Natural killer cell (primary cell): Measurements from ENCODE around the gene RGSL1. TPM values are rescaled to one million over a fixed set of nuclear protein-coding genes. Genes with fewer than 3 reads are reported as not detected.
A peak's percentile ranks its signal among the peaks of the same experiment; 100 is the strongest.

Source experiments
- ATAC-seq, 3 donors: fragments of 150-1000 bp in 2 of 3; fragments of 200-7000 bp in 1 of 3; cut with Tn5 transposase; 1 replicate in 1 of 3; 2 replicates in 2 of 3; pipeline ENCODE4 v1.10.0; 2021; ENCODE audit warnings: mild to moderate bottlenecking in 2 of 3, moderate library complexity in 2 of 3
- DNase-seq, 2 donors: peaks; one replicate each; pipeline versions ENCODE4 v3.0.0 to v3.0.0-alpha.2; 2013 to 2021; ENCODE audit warnings: mixed read lengths in 1 of 2
- H3K27ac ChIP-seq: one replicate; pipeline ENCODE4 v1.5.1; 2013; ENCODE audit warnings: mild to moderate bottlenecking, low read length
- H3K27me3 ChIP-seq: one replicate; pipeline ENCODE4 v1.6.1; 2013; ENCODE audit warnings: low read length; ENCODE audit not compliant: control insufficient read depth, insufficient read depth
- H3K36me3 ChIP-seq: one replicate; pipeline ENCODE4 v1.6.1; 2013; ENCODE audit warnings: low read length; ENCODE audit not compliant: control insufficient read depth, insufficient read depth
- H3K4me1 ChIP-seq: one replicate; pipeline ENCODE4 v1.6.1; 2013; ENCODE audit warnings: low read length; ENCODE audit not compliant: control insufficient read depth, insufficient read depth
- H3K4me3 ChIP-seq: one replicate; pipeline ENCODE4 v1.5.1; 2013; ENCODE audit warnings: low read length
- H3K9me3 ChIP-seq: one replicate; pipeline ENCODE4 v1.6.1; 2013; ENCODE audit warnings: low read length; ENCODE audit not compliant: control insufficient read depth, insufficient read depth
- H3K27ac Mint-ChIP-seq, 2 donors: one replicate each; pipeline ENCODE4 v1.8.0; 2022; ENCODE audit warnings: mild to moderate bottlenecking in 2 of 2, mixed read lengths in 2 of 2, moderate library complexity in 1 of 2
- H3K27me3 Mint-ChIP-seq, 2 donors: one replicate each; pipeline ENCODE4 v1.8.0; 2022; ENCODE audit warnings: low read depth in 2 of 2, mixed read lengths in 2 of 2
- H3K36me3 Mint-ChIP-seq: one replicate; pipeline ENCODE4 v1.8.0; 2022; ENCODE audit warnings: mixed read lengths
- H3K4me1 Mint-ChIP-seq, 2 donors: one replicate each; pipeline ENCODE4 v1.8.0; 2022; ENCODE audit warnings: mixed read lengths in 2 of 2
- H3K4me3 Mint-ChIP-seq: one replicate; pipeline ENCODE4 v1.8.0; 2022; ENCODE audit warnings: mild to moderate bottlenecking, moderate library complexity, mixed read lengths
- H3K9me3 Mint-ChIP-seq, 2 donors: one replicate each; pipeline ENCODE4 v1.8.0; 2022; ENCODE audit warnings: mixed read lengths in 2 of 2
- CTCF ChIP-seq: fragments of 200-600 bp; IDR thresholded peaks from one replicate; pipeline ENCODE4 v1.8.0; 2022; ENCODE audit warnings: antibody characterized with exemption
- WGBS: methylation state at CpG from one replicate; pipeline ENCODE4 v1.1.7; 2013; ENCODE audit warnings: missing lambda C conversion rate; ENCODE audit not compliant: insufficient coverage; 5-methylcytosine and 5-hydroxymethylcytosine counted together
- intact Hi-C: fragments of 100-400 bp; cut with micrococcal nuclease; formaldehyde crosslinking; loops from one replicate; pipeline ENCODE4 v1.14.2; 2022
- total RNA-seq, 4 donors: library from RNA; stranded (reverse); fragments of 120-200 nt in 1 of 4; gene quantifications; one replicate each; pipeline versions ENCODE4 v1.2.3 to v1.2.4, GENCODE V29; 2013 to 2022

RGSL1 gene
- total RNA-seq, 3 donors from 2014 or later (not counting 1 experiment from before 2014, with no cell fraction given) = not detected

GRCh38 chr1:182600745-182601415, 150.9 kb downstream of the RGSL1 start:
- TF ChIP-seq CTCF = no peak
- H3K27me3 Mint-ChIP-seq = peaks cover 0 to 21% of the 10 kb centered on the region in 2 donors
- H3K4me3 ChIP-seq = no peak overlapping the region
- H3K4me1 Mint-ChIP-seq = peaks cover 15 to 16% of the 10 kb centered on the region in 2 donors
- no peak overlapping the region for H3K27ac Mint-ChIP-seq
- H3K36me3 ChIP-seq = no peaks in the 10 kb centered on the region
- WGBS = 66% methylated on average over 5 of the region's 5 CpGs
- no peaks in the 10 kb centered on the region for H3K9me3 ChIP-seq
- ATAC-seq = no peak
- H3K4me3 Mint-ChIP-seq = no peak overlapping the region
- H3K27ac ChIP-seq = no peak overlapping the region
- peaks cover 18% of the 10 kb centered on the region for H3K4me1 ChIP-seq
- no peaks in the 10 kb centered on the region for H3K36me3 Mint-ChIP-seq
- intact Hi-C loops = loop anchor here (1.0 to 5.0 kb wide), 3 partner anchors 61 to 236 kb away; partner anchors contain the start of gene DHX9
- no peak for DNase-seq
- H3K27me3 ChIP-seq = peaks cover 11% of the 10 kb centered on the region
- no peaks in the 10 kb centered on the region for H3K9me3 Mint-ChIP-seq

GRCh38 chr1:182601416-182601786, 151.5 kb downstream of the RGSL1 start:
- no peaks in the 10 kb centered on the region for H3K9me3 ChIP-seq
- 28% methylated on average over 6 of the region's 6 CpGs for WGBS
- no peaks in the 10 kb centered on the region for H3K36me3 ChIP-seq
- peak; percentile 85 for TF ChIP-seq CTCF
- no peak overlapping the region for H3K4me3 ChIP-seq
- H3K4me1 ChIP-seq = peaks cover 18% of the 10 kb centered on the region
- DNase-seq (peak; percentile 47 to 91), ATAC-seq (peak; percentile 32 to 55 (median 41))
- no peaks in the 10 kb centered on the region for H3K9me3 Mint-ChIP-seq
- H3K4me3 Mint-ChIP-seq = no peak overlapping the region
- H3K27ac Mint-ChIP-seq = no peak overlapping the region
- no peak overlapping the region for H3K27ac ChIP-seq
- intact Hi-C loops = loop anchor here (1.0 to 5.0 kb wide), 3 partner anchors 61 to 236 kb away; partner anchors contain the start of gene DHX9
- peaks cover 12% of the 10 kb centered on the region for H3K27me3 ChIP-seq
- peaks cover 15 to 16% of the 10 kb centered on the region in 2 donors for H3K4me1 Mint-ChIP-seq
- H3K27me3 Mint-ChIP-seq = peaks cover 0 to 18% of the 10 kb centered on the region in 2 donors
- H3K36me3 Mint-ChIP-seq = no peaks in the 10 kb centered on the region

GRCh38 chr1:182601913-182602312, 152.0 kb downstream of the RGSL1 start:
- no peak overlapping the region for H3K27ac Mint-ChIP-seq
- H3K4me3 Mint-ChIP-seq = no peak overlapping the region
- DNase-seq (no peak), ATAC-seq (no peak)
- Histone ChIP-seq H3K9me3 (no peaks in the 10 kb centered on the region), H3K27ac (no peak overlapping the region), H3K27me3 (peaks cover 12% of the 10 kb centered on the region), H3K36me3 (no peaks in the 10 kb centered on the region), H3K4me3 (no peak overlapping the region), H3K4me1 (peaks cover 18% of the 10 kb centered on the region)
- no peak for TF ChIP-seq CTCF
- 84% methylated on average over 4 of the region's 4 CpGs for WGBS
- H3K36me3 Mint-ChIP-seq = no peaks in the 10 kb centered on the region
- H3K9me3 Mint-ChIP-seq = no peaks in the 10 kb centered on the region
- H3K27me3 Mint-ChIP-seq = peaks cover 0 to 18% of the 10 kb centered on the region in 2 donors
- intact Hi-C loops = loop anchor here (1.0 to 5.0 kb wide), 3 partner anchors 60 to 235 kb away; partner anchors contain the start of gene DHX9
- peaks cover 15 to 16% of the 10 kb centered on the region in 2 donors for H3K4me1 Mint-ChIP-seq
